Panc1 (cell line): Measurements from ENCODE around the gene PRUNE2. TPM values are rescaled to one million over a fixed set of nuclear protein-coding genes. Genes with fewer than 3 reads are reported as not detected.

ENCODE experiments used
- ATAC-seq: fragments of 200-7000 bp; cut with Tn5 transposase; 2 replicates; pipeline ENCODE4 v1.9.1; 2020; ENCODE audit warnings: mild to moderate bottlenecking, moderate library complexity
- BruUV-seq: library from RNA; stranded (reverse); fragments of 400-500 nt; replicated peaks from 2 replicates; lab custom pipeline; 2021; lab: Mats Ljungman, UMichigan
- CTCF ChIA-PET: fragments of 300-600 bp; sonication (Branson Sonifier 250); formaldehyde crosslinking; loops from one replicate; lab custom pipeline; 2022; ENCODE audit warnings: antibody characterized with exemption; lab: Charles Lee
- POLR2A ChIA-PET: fragments of 300-600 bp; sonication (Branson Sonifier 250); formaldehyde crosslinking; loops from one replicate; lab custom pipeline; 2022; ENCODE audit warnings: antibody characterized with exemption; lab: Charles Lee
- DNase-seq: peaks from one replicate; pipeline ENCODE4 v3.0.0-alpha.2; 2010; ENCODE audit warnings: low read depth, low spot score
- H3K27ac ChIP-seq: 2 replicates; pipeline ENCODE4 v1.5.1; 2011; ENCODE audit warnings: mild to moderate bottlenecking, low read length, inconsistent platforms
- H3K27me3 ChIP-seq: fragments of 200-500 bp; sonication (Bioruptor generic); 2 replicates; pipeline ENCODE4 v1.6.0; 2014; ENCODE audit warnings: low read length, inconsistent platforms; ENCODE audit not compliant: control insufficient read depth, insufficient read depth
- H3K36me3 ChIP-seq: fragments of 200-500 bp; sonication (Bioruptor generic); 2 replicates; pipeline ENCODE4 v1.5.1; 2014; ENCODE audit warnings: inconsistent platforms, mild to moderate bottlenecking, low read length, moderate library complexity; ENCODE audit not compliant: control insufficient read depth, insufficient read depth
- H3K4me1 ChIP-seq: 2 replicates; pipeline ENCODE4 v1.5.1; 2011; ENCODE audit warnings: inconsistent platforms, mild to moderate bottlenecking, low read length, moderate library complexity; ENCODE audit not compliant: control insufficient read depth, insufficient read depth
- H3K4me3 ChIP-seq, 2 experiments: 2 replicates each; pipeline ENCODE4 v1.5.1; 2011 to 2012; ENCODE audit warnings: low read depth in 2 of 2, low read length in 2 of 2, mild to moderate bottlenecking in 2 of 2, inconsistent platforms in 1 of 2, moderate library complexity in 1 of 2
- H3K9me3 ChIP-seq: fragments of 200-500 bp; sonication (Bioruptor generic); 2 replicates; pipeline ENCODE4 v1.5.1; 2014; ENCODE audit warnings: low read depth, mild to moderate bottlenecking, inconsistent platforms, low read length, moderate library complexity; ENCODE audit not compliant: control insufficient read depth, insufficient read depth
- POLR2AphosphoS5 ChIP-seq: IDR thresholded peaks from 2 replicates; pipeline ENCODE4 v1.6.1; 2012; ENCODE audit warnings: mild to moderate bottlenecking, low read depth, low read length, moderate library complexity
- REST ChIP-seq, 2 experiments: IDR thresholded peaks; 2 replicates each; pipeline ENCODE4 v1.6.1; 2011 to 2012; ENCODE audit warnings: low read depth in 2 of 2, control low read depth in 1 of 2, low read length in 1 of 2, mild to moderate bottlenecking in 1 of 2, moderate library complexity in 1 of 2; ENCODE audit not compliant: insufficient read depth in 1 of 2
- SIN3A ChIP-seq: IDR thresholded peaks from 2 replicates; pipeline ENCODE4 v1.6.1; 2012; ENCODE audit warnings: low read depth, mild to moderate bottlenecking, low read length, moderate library complexity, borderline replicate concordance; ENCODE audit not compliant: insufficient read depth
- TCF7L2 ChIP-seq: IDR thresholded peaks from 2 replicates; pipeline ENCODE4 v1.6.1; 2011; ENCODE audit warnings: mild to moderate bottlenecking, low read depth, low read length, inconsistent platforms
- in situ Hi-C: cut with HindIII; loops from 2 replicates; pipeline ENCODE4 v1.10.0; 2016; ENCODE audit warnings: low sequenced_read_pairs, low pct_unique_long_range_greater_than_20kb
- intact Hi-C: fragments of 100-400 bp; cut with micrococcal nuclease; formaldehyde crosslinking; loops from one replicate; pipeline ENCODE4 v1.10.0; 2022; ENCODE audit not compliant: unreplicated experiment
- total RNA-seq: library from RNA; stranded (reverse); gene quantifications from one replicate; pipeline ENCODE4 v1.2.1, GENCODE V29; 2021; ENCODE audit not compliant: unreplicated experiment
- TF ChIP-seq, protein P1 (sequence below): fragments of 450-650 bp; IDR thresholded peaks from 2 replicates; pipeline ENCODE4 v1.5.1; 2017; ENCODE audit warnings: mild to moderate bottlenecking

The PRUNE2 gene
- total RNA-seq, 1 experiment from 2014 or later: 0.18 TPM

- TF ChIP-seq SIN3A: no peak
- TF ChIP-seq, protein P1, sequence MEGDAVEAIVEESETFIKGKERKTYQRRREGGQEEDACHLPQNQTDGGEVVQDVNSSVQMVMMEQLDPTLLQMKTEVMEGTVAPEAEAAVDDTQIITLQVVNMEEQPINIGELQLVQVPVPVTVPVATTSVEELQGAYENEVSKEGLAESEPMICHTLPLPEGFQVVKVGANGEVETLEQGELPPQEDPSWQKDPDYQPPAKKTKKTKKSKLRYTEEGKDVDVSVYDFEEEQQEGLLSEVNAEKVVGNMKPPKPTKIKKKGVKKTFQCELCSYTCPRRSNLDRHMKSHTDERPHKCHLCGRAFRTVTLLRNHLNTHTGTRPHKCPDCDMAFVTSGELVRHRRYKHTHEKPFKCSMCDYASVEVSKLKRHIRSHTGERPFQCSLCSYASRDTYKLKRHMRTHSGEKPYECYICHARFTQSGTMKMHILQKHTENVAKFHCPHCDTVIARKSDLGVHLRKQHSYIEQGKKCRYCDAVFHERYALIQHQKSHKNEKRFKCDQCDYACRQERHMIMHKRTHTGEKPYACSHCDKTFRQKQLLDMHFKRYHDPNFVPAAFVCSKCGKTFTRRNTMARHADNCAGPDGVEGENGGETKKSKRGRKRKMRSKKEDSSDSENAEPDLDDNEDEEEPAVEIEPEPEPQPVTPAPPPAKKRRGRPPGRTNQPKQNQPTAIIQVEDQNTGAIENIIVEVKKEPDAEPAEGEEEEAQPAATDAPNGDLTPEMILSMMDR: no peak
- no peak for TF ChIP-seq TCF7L2
- no peak for TF ChIP-seq REST (IDR thresholded peaks at IDR 0.05; ENCODE audit: insufficient read depth in 1 of 2, low read depth in 2 of 2, low read length in 1 of 2)
- TF ChIP-seq POLR2AphosphoS5: no peak
- Histone ChIP-seq H3K27ac (no peak overlapping the region), H3K4me1 (peaks cover 4% of the 10 kb centered on the region; the same call in 1 of the 2 replicates), H3K36me3 (no peaks in the 10 kb centered on the region), H3K27me3 (peaks cover 5% of the 10 kb centered on the region; the same call in 1 of the 2 replicates), H3K9me3 (no peaks in the 10 kb centered on the region), H3K4me3 (no peak overlapping the region)
- intact Hi-C loops: no loop called here
- ChIA-PET CTCF (no interaction called here), POLR2A (no interaction called here)
- ATAC-seq: no peak
- DNase-seq: no peak
- in situ Hi-C loops: no loop called here
- BruUV-seq: no TSS peak
These were observed 218.0 kb downstream of the PRUNE2 start for GRCh38 chr9:76687861-76688391.

GRCh38 chr9:76686756-76687155 is 219.2 kb downstream of the PRUNE2 start:
- ChIA-PET POLR2A (no interaction called here), CTCF (no interaction called here)
- no peak for TF ChIP-seq POLR2AphosphoS5
- TF ChIP-seq, protein P1: no peak
- no peak for TF ChIP-seq TCF7L2
- no peak for TF ChIP-seq SIN3A
- no peak for TF ChIP-seq REST (IDR thresholded peaks at IDR 0.05; ENCODE audit: insufficient read depth in 1 of 2, low read depth in 2 of 2, low read length in 1 of 2)
- 0 out of 2 replicates have a peak, but pooled peaks cover 3% of the 10 kb centered on the region for H3K27me3 ChIP-seq
- DNase-seq: no peak
- H3K4me3 ChIP-seq: no peak overlapping the region
- no TSS peak for BruUV-seq
- H3K4me1 ChIP-seq: no peaks in the 10 kb centered on the region
- no peaks in the 10 kb centered on the region for H3K36me3 ChIP-seq
- no peak for ATAC-seq
- H3K9me3 ChIP-seq: no peaks in the 10 kb centered on the region
- in situ Hi-C loops: no loop called here
- no peak overlapping the region for H3K27ac ChIP-seq
- intact Hi-C loops: no loop called here
